Keratinocyte (primary cell): ENCODE results near the gene SNHG17. TPM values are rescaled to one million over a fixed set of nuclear protein-coding genes. Genes with fewer than 3 reads are reported as not detected.
"Not testable (repeated sequence)": the region's sequence is repeated elsewhere in the genome, so short reads cannot be mapped to it uniquely, and the experiment has no call there.

Source experiments
- DNase-seq: peaks from one replicate; pipeline ENCODE4 v3.0.0-alpha.2; 2011; ENCODE audit warnings: low read depth, missing footprints, low spot score
- FAIRE-seq: peaks from 2 replicates; lab custom pipeline; 2011; peaks lifted over from hg19 to GRCh38; lab: Jason Lieb, UNC
- H2AFZ ChIP-seq: 2 replicates; pipeline ENCODE4 v1.6.0; 2012; ENCODE audit warnings: low read length, control low read depth, inconsistent platforms; ENCODE audit not compliant: control insufficient read depth
- H3K27ac ChIP-seq: 2 replicates; pipeline ENCODE4 v1.5.1; 2011; ENCODE audit warnings: low read length; ENCODE audit not compliant: control insufficient read depth, insufficient read depth
- H3K27me3 ChIP-seq: 3 replicates; pipeline ENCODE4 v1.6.0; 2011; ENCODE audit warnings: low read length; ENCODE audit not compliant: control insufficient read depth, insufficient read depth; ENCODE audit errors: extremely low read depth
- H3K36me3 ChIP-seq, 2 experiments: 2 replicates in 1 of 2; 3 replicates in 1 of 2; pipeline ENCODE4 v1.5.1; 2011; ENCODE audit warnings: low read length in 2 of 2, mild to moderate bottlenecking in 1 of 2; ENCODE audit not compliant: control insufficient read depth in 2 of 2, insufficient read depth in 2 of 2; ENCODE audit errors: extremely low read depth in 1 of 2
- H3K4me1 ChIP-seq: 3 replicates; pipeline ENCODE4 v1.5.1; 2011; ENCODE audit warnings: low read length; ENCODE audit not compliant: control insufficient read depth, insufficient read depth; ENCODE audit errors: extremely low read depth
- H3K4me2 ChIP-seq: 3 replicates; pipeline ENCODE4 v1.6.0; 2011; ENCODE audit warnings: low read depth, low read length; ENCODE audit not compliant: control insufficient read depth, insufficient read depth; ENCODE audit errors: extremely low read depth
- H3K4me3 ChIP-seq, 3 experiments: fragments of 200-600 bp in 1 of 3; sonication (generic) in 1 of 3; 2 replicates in 2 of 3; 3 replicates in 1 of 3; pipeline ENCODE4 v1.5.1; 2011 to 2016; ENCODE audit warnings: low read length in 3 of 3, mild to moderate bottlenecking in 3 of 3, control low read depth in 2 of 3, inconsistent platforms in 1 of 3, low read depth in 1 of 3, mixed read lengths in 1 of 3, mixed run types in 1 of 3, moderate library complexity in 1 of 3; ENCODE audit not compliant: control insufficient read depth in 2 of 3, insufficient read depth in 2 of 3; ENCODE audit errors: extremely low read depth in 1 of 3
- H3K79me2 ChIP-seq: 2 replicates; pipeline ENCODE4 v1.6.0; 2012; ENCODE audit warnings: low read length; ENCODE audit not compliant: control insufficient read depth, insufficient read depth
- H3K9ac ChIP-seq: 3 replicates; pipeline ENCODE4 v1.6.0; 2011; ENCODE audit warnings: low read length; ENCODE audit not compliant: control insufficient read depth, insufficient read depth; ENCODE audit errors: extremely low read depth
- H3K9me1 ChIP-seq: 3 replicates; pipeline ENCODE4 v1.6.0; 2011; ENCODE audit warnings: low read length; ENCODE audit not compliant: control insufficient read depth, insufficient read depth; ENCODE audit errors: extremely low read depth
- H3K9me3 ChIP-seq: 2 replicates; pipeline ENCODE4 v1.5.1; 2012; ENCODE audit warnings: low read depth, low read length; ENCODE audit not compliant: control insufficient read depth
- H4K20me1 ChIP-seq: 3 replicates; pipeline ENCODE4 v1.6.0; 2011; ENCODE audit warnings: low read length; ENCODE audit not compliant: control insufficient read depth, insufficient read depth; ENCODE audit errors: extremely low read depth
- CTCF ChIP-seq, 3 experiments: IDR thresholded peaks in 1 of 3; conservative IDR thresholded peaks in 1 of 3; optimal IDR thresholded peaks in 1 of 3; 2 replicates in 2 of 3; 3 replicates in 1 of 3; pipeline versions ENCODE3 to v1.5.1; 2011; ENCODE audit warnings: low read length in 3 of 3, mild to moderate bottlenecking in 3 of 3, moderate library complexity in 2 of 3, control low read depth in 1 of 3, inconsistent platforms in 1 of 3; ENCODE audit not compliant: insufficient read depth in 2 of 3; ENCODE audit errors: extremely low read depth in 1 of 3
- EZH2 ChIP-seq: IDR thresholded peaks from one replicate; pipeline ENCODE4 v1.6.1; 2012; ENCODE audit warnings: inconsistent platforms, mild to moderate bottlenecking, low read length, moderate library complexity
- dilution Hi-C: fragments of 300-500 bp; cut with MboI; formaldehyde crosslinking; loops from one replicate; pipeline ENCODE4 v1.7.0; 2020; ENCODE audit warnings: low sequenced_read_pairs; ENCODE audit not compliant: extremely low pct_ligation_motif_present
- polyA plus RNA-seq, 5 experiments: library from polyadenylated mRNA; depleted of rRNA in 3 of 5; stranded (reverse) in 3 of 5; stranded (forward) in 1 of 5; unstranded in 1 of 5; fragments of >200 nt; gene quantifications; 1 replicate in 1 of 5; 2 replicates in 3 of 5; 3 replicates in 1 of 5; pipeline versions ENCODE4 v1.2.1 to v1.2.3, GENCODE V29; 2011 to 2012; ENCODE audit warnings: missing spikeins in 2 of 5, low read depth in 1 of 5, low replicate concordance in 1 of 5

Gene SNHG17
- polyA plus RNA-seq, 1 donor (not counting 4 experiments of a cell fraction or from before 2014, with no cell fraction given): 25.3 TPM

DNA sequence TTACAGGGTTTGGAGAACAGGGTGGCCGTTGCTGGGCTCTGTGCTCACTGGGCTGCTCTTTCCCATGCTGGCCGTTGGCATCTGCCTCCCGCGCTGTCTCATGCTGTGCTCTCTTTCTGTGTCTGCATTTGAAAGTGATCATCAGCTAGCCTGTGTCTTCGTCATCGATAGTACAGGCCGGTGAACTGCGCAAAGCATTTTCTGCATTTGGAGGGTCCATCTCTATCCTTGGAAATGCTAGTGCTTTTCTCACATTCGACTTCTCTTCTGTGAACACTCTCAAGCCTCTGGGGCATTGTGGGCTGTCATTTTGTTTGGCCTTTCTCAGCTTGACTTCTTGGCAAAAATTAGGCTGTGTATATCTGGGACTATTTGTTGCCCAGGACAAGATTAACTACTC lies 6.8 kb upstream of the SNHG17 start:
- Histone ChIP-seq H3K9me3 (no peaks in the 10 kb centered on the region), H3K36me3 (no peaks in the 10 kb centered on the region), H3K4me2 (no peak overlapping the region), H3K4me3 (no peak overlapping the region), H3K4me1 (peaks cover 10% of the 10 kb centered on the region), H2AFZ (no peak overlapping the region), H3K27me3 (no peaks in the 10 kb centered on the region), H3K79me2 (peaks cover 4% of the 10 kb centered on the region), H4K20me1 (no peaks in the 10 kb centered on the region), H3K9me1 (no peaks in the 10 kb centered on the region), H3K9ac (no peak overlapping the region), H3K27ac (no peak overlapping the region)
- DNase-seq (no peak), FAIRE-seq (no peak)
- dilution Hi-C loops: no loop called here
- no peak for TF ChIP-seq CTCF (optimal IDR thresholded peaks at IDR 0.05 in 1 of 3, IDR thresholded peaks at IDR 0.05 in 1 of 3, conservative IDR thresholded peaks at IDR 0.05 in 1 of 3; ENCODE audit: extremely low read depth in 1 of 3, insufficient read depth in 2 of 3, low read length in 3 of 3)
- no peak for TF ChIP-seq EZH2

GRCh38 chr20:38441110-38441509 lies 6.0 kb upstream of the SNHG17 start:
- H3K9me1 ChIP-seq, H3K9ac ChIP-seq, H3K27ac ChIP-seq, H3K4me3 ChIP-seq, H3K4me2 ChIP-seq, dilution Hi-C loops, H2AFZ ChIP-seq, H3K9me3 ChIP-seq, H3K4me1 ChIP-seq, H3K27me3 ChIP-seq, DNase-seq, H3K36me3 ChIP-seq, H3K79me2 ChIP-seq, H4K20me1 ChIP-seq, FAIRE-seq: not testable (repeated sequence)

GRCh38 chr20:38437796-38438195 lies 2.7 kb upstream of the SNHG17 start:
- no peak overlapping the region for H3K4me2 ChIP-seq
- no peak overlapping the region for H3K4me3 ChIP-seq
- H3K79me2 ChIP-seq: peaks cover 24% of the 10 kb centered on the region
- H3K9me3 ChIP-seq: no peaks in the 10 kb centered on the region
- H3K27ac ChIP-seq: no peak overlapping the region
- H3K27me3 ChIP-seq: no peaks in the 10 kb centered on the region
- dilution Hi-C loops: no loop called here
- H3K9ac ChIP-seq: no peak overlapping the region
- TF ChIP-seq CTCF (optimal IDR thresholded peaks at IDR 0.05 in 1 of 3, IDR thresholded peaks at IDR 0.05 in 1 of 3, conservative IDR thresholded peaks at IDR 0.05 in 1 of 3; ENCODE audit: extremely low read depth in 1 of 3, insufficient read depth in 2 of 3, low read length in 3 of 3) (no peak), EZH2 (no peak)
- DNase-seq (no peak), FAIRE-seq (no peak)
- H4K20me1 ChIP-seq: peaks cover 11% of the 10 kb centered on the region
- H3K36me3 ChIP-seq: peaks cover 7 to 18% of the 10 kb centered on the region in 2 experiments
- peaks cover 19% of the 10 kb centered on the region for H3K4me1 ChIP-seq
- no peak overlapping the region for H2AFZ ChIP-seq
- no peaks in the 10 kb centered on the region for H3K9me1 ChIP-seq
